CD4-positive, alpha-beta T cell treated with Interferon alpha-2 for 1 hour (primary cell): Measurements from ENCODE around the gene CD63.

Source experiments
- DNase-seq, 2 donors: peaks; one replicate each; pipeline ENCODE4 v3.0.0-alpha.2; 2020 to 2022

Gene CD63

GRCh38 chr12:55684761-55685370 lies 43.9 kb downstream of the CD63 start:
- DNase-seq = no peak

GRCh38 chr12:55683676-55684075 lies 45.1 kb downstream of the CD63 start:
- DNase-seq = no peak

GRCh38 chr12:55682087-55682796 lies 46.6 kb downstream of the CD63 start:
- DNase-seq = no peak

GRCh38 chr12:55681142-55682077 lies 47.4 kb downstream of the CD63 start:
- DNase-seq = no peak

GRCh38 chr12:55679691-55680090 lies 49.1 kb downstream of the CD63 start:
- DNase-seq = no peak

- DNase-seq = no peak
These were observed 52.1 kb downstream of the CD63 start for GRCh38 chr12:55676707-55677106.

GRCh38 chr12:55675666-55676065 lies 53.1 kb downstream of the CD63 start:
- DNase-seq = peak in 1 of 2 donors; percentile 22
